ENCODE results near the gene YTHDC1. TPM values are rescaled to one million over a fixed set of nuclear protein-coding genes. Genes with fewer than 3 reads are reported as not detected.

Gene YTHDC1
- total RNA-seq, 1 experiment from 2014 or later: 68.9 TPM

DNA sequence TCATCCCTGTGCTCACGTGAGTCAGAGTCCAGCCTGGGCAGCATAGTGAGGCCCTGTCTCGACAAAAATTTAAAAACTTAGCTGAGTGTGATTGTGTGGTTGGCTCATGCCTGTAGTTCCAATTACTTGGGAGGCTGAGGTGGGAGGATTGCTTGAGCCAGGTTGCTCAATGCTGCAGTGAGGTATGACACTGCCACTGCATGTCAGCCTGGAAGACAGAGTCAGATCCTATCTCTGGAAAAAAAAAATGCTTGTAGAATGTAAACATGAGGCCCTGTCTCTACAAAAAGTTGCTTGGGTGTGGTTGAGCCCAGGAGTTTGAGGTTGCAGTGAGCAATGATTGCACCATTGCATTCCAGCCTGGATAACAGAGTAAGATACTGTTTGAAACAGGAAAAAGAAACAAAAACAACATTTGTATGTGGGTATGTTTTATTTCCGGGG lies 11.3 kb upstream of the YTHDC1 start:
- BruUV-seq (replicated peaks): no TSS peak
- POLR2A ChIA-PET: no interaction called here
- Histone ChIP-seq H3K79me2 (ENCODE audit: insufficient read depth, low read length) (no peaks in the 10 kb centered on the region), H3K27ac (ENCODE audit: low read depth, low read length) (no peak overlapping the region), H2AFZ (ENCODE audit: low read depth, low read length, poor library complexity, severe bottlenecking) (no peak overlapping the region), H3K4me2 (ENCODE audit: low read length) (no peak overlapping the region), H3K9me3 (ENCODE audit: control insufficient read depth in 1 of 2, insufficient read depth in 1 of 2, low read depth in 1 of 2, low read length in 2 of 2) (no peaks in the 10 kb centered on the region), H4K20me1 (ENCODE audit: insufficient read depth) (no peaks in the 10 kb centered on the region), H3K4me1 (ENCODE audit: control insufficient read depth in 1 of 2, insufficient read depth in 2 of 2, low read length in 2 of 2) (no peaks in the 10 kb centered on the region), H3K9me2 (ENCODE audit: insufficient read depth) (no peaks in the 10 kb centered on the region), H3K27me3 (ENCODE audit: insufficient read depth, low read length) (no peaks in the 10 kb centered on the region), H3K9ac (ENCODE audit: low read length) (no peak overlapping the region), H3K36me3 (ENCODE audit: control insufficient read depth in 1 of 2, insufficient read depth in 2 of 2, low read length in 2 of 2) (no peaks in the 10 kb centered on the region), H3K4me3 (replicated peaks in 1 of 2; ENCODE audit: low read depth in 1 of 2, low read length in 2 of 2) (no peak overlapping the region)
- intact Hi-C loops (cut with micrococcal nuclease): no loop called here
- RAD21 ChIA-PET (ENCODE audit: low non-redundant PET in 1 of 2, low total read pairs in 2 of 2, uncharacterized antibody in 2 of 2, unreplicated experiment in 2 of 2): no interaction called here
- DNase-seq (ENCODE audit: low read depth, low spot score) (no peak), ATAC-seq (no peak)
- CTCF ChIA-PET: interaction anchor here (1.3 kb wide), 1 partner anchor 14 kb away, joined by 3 read pairs; no protein-coding TSS in a partner anchor
- TF ChIP-seq EZH2phosphoT487 (IDR thresholded peaks at IDR 0.05; ENCODE audit: borderline replicate concordance) (no peak), FOSL1 (IDR thresholded peaks at IDR 0.05; ENCODE audit: low read depth) (no peak), ELF1 (IDR thresholded peaks at IDR 0.05; ENCODE audit: borderline replicate concordance, low read depth) (no peak)

DNA sequence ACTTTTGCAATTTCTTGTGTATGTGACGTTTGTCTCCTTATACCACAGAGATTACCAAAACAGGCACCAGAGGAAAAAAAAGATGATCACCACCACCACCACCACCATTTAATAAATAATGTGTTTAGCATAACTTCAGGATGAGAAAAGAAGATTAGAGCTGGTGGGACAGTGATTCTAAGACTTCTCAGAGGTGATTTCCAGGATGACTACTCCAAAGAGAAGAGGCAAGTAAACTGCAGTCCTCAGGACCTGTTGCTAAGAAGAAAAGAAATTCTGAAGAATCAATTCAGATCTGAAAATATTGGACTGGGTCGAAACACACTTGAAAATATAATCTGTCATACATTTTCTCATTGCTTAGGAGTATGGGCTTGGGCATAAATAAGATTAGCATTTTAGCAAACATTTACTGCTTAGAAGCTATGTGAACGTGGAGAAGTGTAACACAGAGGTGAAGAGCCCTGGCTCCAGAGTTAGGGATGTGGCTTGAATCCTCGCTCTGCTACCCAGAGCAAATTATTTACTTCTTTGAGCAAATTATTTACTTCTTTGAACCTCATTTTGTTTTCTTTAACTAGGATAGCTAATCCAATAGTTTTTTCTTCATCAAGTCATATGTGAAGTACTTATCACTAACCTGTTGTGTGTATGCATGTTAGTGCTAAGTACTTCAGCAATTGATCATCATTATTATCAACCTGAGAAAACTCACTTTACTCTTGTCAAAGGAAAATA lies 10.5 kb upstream of the YTHDC1 start:
- DNase-seq (ENCODE audit: low read depth, low spot score): no peak
- ChIA-PET CTCF (interaction anchor here (1.3 kb wide), 1 partner anchor 15 kb away, joined by 3 read pairs; no protein-coding TSS in a partner anchor), POLR2A (no interaction called here), RAD21 (ENCODE audit: low non-redundant PET in 1 of 2, low total read pairs in 2 of 2, uncharacterized antibody in 2 of 2, unreplicated experiment in 2 of 2) (no interaction called here)
- intact Hi-C loops (cut with micrococcal nuclease): no loop called here
- Histone ChIP-seq H4K20me1 (ENCODE audit: insufficient read depth) (no peaks in the 10 kb centered on the region), H3K9ac (ENCODE audit: low read length) (no peak overlapping the region), H2AFZ (ENCODE audit: low read depth, low read length, poor library complexity, severe bottlenecking) (no peak overlapping the region), H3K4me2 (ENCODE audit: low read length) (no peak overlapping the region), H3K27me3 (ENCODE audit: insufficient read depth, low read length) (no peaks in the 10 kb centered on the region), H3K4me1 (ENCODE audit: control insufficient read depth in 1 of 2, insufficient read depth in 2 of 2, low read length in 2 of 2) (no peaks in the 10 kb centered on the region), H3K27ac (ENCODE audit: low read depth, low read length) (no peak overlapping the region), H3K79me2 (ENCODE audit: insufficient read depth, low read length) (no peaks in the 10 kb centered on the region), H3K36me3 (ENCODE audit: control insufficient read depth in 1 of 2, insufficient read depth in 2 of 2, low read length in 2 of 2) (no peaks in the 10 kb centered on the region), H3K9me3 (ENCODE audit: control insufficient read depth in 1 of 2, insufficient read depth in 1 of 2, low read depth in 1 of 2, low read length in 2 of 2) (no peaks in the 10 kb centered on the region), H3K9me2 (ENCODE audit: insufficient read depth) (no peaks in the 10 kb centered on the region), H3K4me3 (replicated peaks in 1 of 2; ENCODE audit: low read depth in 1 of 2, low read length in 2 of 2) (no peak overlapping the region)
- no TSS peak for BruUV-seq (replicated peaks)
- ATAC-seq: no peak
- TF ChIP-seq EZH2phosphoT487 (IDR thresholded peaks at IDR 0.05; ENCODE audit: borderline replicate concordance): no peak
- TF ChIP-seq, protein P1, sequence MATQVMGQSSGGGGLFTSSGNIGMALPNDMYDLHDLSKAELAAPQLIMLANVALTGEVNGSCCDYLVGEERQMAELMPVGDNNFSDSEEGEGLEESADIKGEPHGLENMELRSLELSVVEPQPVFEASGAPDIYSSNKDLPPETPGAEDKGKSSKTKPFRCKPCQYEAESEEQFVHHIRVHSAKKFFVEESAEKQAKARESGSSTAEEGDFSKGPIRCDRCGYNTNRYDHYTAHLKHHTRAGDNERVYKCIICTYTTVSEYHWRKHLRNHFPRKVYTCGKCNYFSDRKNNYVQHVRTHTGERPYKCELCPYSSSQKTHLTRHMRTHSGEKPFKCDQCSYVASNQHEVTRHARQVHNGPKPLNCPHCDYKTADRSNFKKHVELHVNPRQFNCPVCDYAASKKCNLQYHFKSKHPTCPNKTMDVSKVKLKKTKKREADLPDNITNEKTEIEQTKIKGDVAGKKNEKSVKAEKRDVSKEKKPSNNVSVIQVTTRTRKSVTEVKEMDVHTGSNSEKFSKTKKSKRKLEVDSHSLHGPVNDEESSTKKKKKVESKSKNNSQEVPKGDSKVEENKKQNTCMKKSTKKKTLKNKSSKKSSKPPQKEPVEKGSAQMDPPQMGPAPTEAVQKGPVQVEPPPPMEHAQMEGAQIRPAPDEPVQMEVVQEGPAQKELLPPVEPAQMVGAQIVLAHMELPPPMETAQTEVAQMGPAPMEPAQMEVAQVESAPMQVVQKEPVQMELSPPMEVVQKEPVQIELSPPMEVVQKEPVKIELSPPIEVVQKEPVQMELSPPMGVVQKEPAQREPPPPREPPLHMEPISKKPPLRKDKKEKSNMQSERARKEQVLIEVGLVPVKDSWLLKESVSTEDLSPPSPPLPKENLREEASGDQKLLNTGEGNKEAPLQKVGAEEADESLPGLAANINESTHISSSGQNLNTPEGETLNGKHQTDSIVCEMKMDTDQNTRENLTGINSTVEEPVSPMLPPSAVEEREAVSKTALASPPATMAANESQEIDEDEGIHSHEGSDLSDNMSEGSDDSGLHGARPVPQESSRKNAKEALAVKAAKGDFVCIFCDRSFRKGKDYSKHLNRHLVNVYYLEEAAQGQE (IDR thresholded peaks at IDR 0.05; ENCODE audit: low read depth): no peak
- no peak for TF ChIP-seq POLR2A (IDR thresholded peaks at IDR 0.05; ENCODE audit: borderline replicate concordance, extremely low read depth, insufficient read depth, insufficient read length)
- TF ChIP-seq RAD21 (IDR thresholded peaks at IDR 0.05; ENCODE audit: low read depth): no peak
- TF ChIP-seq TCF7L2 (IDR thresholded peaks at IDR 0.05; ENCODE audit: borderline replicate concordance, extremely low read depth, insufficient read depth, insufficient read length): no peak
- no peak for TF ChIP-seq SP1 (IDR thresholded peaks at IDR 0.05; ENCODE audit: low read depth)

Measured in HCT116 (cell line).